GOT3 (cell line): Measurements from ENCODE around the gene MTR.

Source experiments
- DNase-seq: peaks from one replicate; lab custom pipeline; 2025; ENCODE audit warnings: mixed read lengths; lab: John Stamatoyannopoulos, UW

Gene MTR

GRCh38 chr1:236952246-236953003 is 157.3 kb downstream of the MTR start:
- DNase-seq: no peak

- no peak for DNase-seq
Measured at GRCh38 chr1:236953151-236953700, 158.1 kb downstream of the MTR start.
